ENCODE results near the gene ACTR8.
"Not testable (repeated sequence)": the region's sequence is repeated elsewhere in the genome, so short reads cannot be mapped to it uniquely, and the experiment has no call there.

Gene ACTR8

GRCh38 chr3:53881691-53882593 lies at the start of gene ACTR8:
ACTR8 (minus strand) TSS chr3:53882152; CDS start chr3:53882101, 51 bp downstream.
- DNase-seq (ENCODE audit: extremely low read depth in 1 of 2, low read depth in 1 of 2), result peak; percentile 69 to 74

- DNase-seq (ENCODE audit: extremely low read depth in 1 of 2, low read depth in 1 of 2), result not testable (repeated sequence)
These were observed 45.4 kb upstream of the ACTR8 start for GRCh38 chr3:53927208-53927872.

- no peak for DNase-seq (ENCODE audit: extremely low read depth in 1 of 2, low read depth in 1 of 2)
These were observed 39.3 kb upstream of the ACTR8 start for GRCh38 chr3:53921296-53921695.

- no peak for DNase-seq (ENCODE audit: extremely low read depth in 1 of 2, low read depth in 1 of 2)
These were observed 37.8 kb upstream of the ACTR8 start for GRCh38 chr3:53919741-53920140.

GRCh38 chr3:53913401-53913800 lies 31.4 kb upstream of the ACTR8 start:
- DNase-seq (ENCODE audit: extremely low read depth in 1 of 2, low read depth in 1 of 2), result no peak

GRCh38 chr3:53902711-53903110 lies 20.8 kb upstream of the ACTR8 start:
- no peak for DNase-seq (ENCODE audit: extremely low read depth in 1 of 2, low read depth in 1 of 2)

GRCh38 chr3:53902067-53902466 lies 20.1 kb upstream of the ACTR8 start:
- DNase-seq (ENCODE audit: extremely low read depth in 1 of 2, low read depth in 1 of 2), result no peak

- DNase-seq (ENCODE audit: extremely low read depth in 1 of 2, low read depth in 1 of 2), result no peak
These were observed 18.8 kb upstream of the ACTR8 start for GRCh38 chr3:53900666-53901331.

- DNase-seq (ENCODE audit: extremely low read depth in 1 of 2, low read depth in 1 of 2), result no peak
These were observed 17.8 kb upstream of the ACTR8 start for GRCh38 chr3:53899750-53900149.

- no peak for DNase-seq (ENCODE audit: extremely low read depth in 1 of 2, low read depth in 1 of 2)
These were observed 10.3 kb upstream of the ACTR8 start for GRCh38 chr3:53892286-53892637.

- peak; percentile 95 for DNase-seq (ENCODE audit: extremely low read depth in 1 of 2, low read depth in 1 of 2)
These were observed 9.7 kb upstream of the ACTR8 start, which contains the start of gene SELENOK for GRCh38 chr3:53891497-53892285. SELENOK (minus strand) TSS chr3:53891859.

GRCh38 chr3:53890726-53891475 lies 8.9 kb upstream of the ACTR8 start:
- DNase-seq (ENCODE audit: extremely low read depth in 1 of 2, low read depth in 1 of 2), result peak in 1 of 2 donors; percentile 20

GRCh38 chr3:53888232-53888631 lies 6.3 kb upstream of the ACTR8 start:
- no peak for DNase-seq (ENCODE audit: extremely low read depth in 1 of 2, low read depth in 1 of 2)

- DNase-seq (ENCODE audit: extremely low read depth in 1 of 2, low read depth in 1 of 2), result no peak
These were observed 5.5 kb upstream of the ACTR8 start for GRCh38 chr3:53887446-53887845.

- DNase-seq (ENCODE audit: extremely low read depth in 1 of 2, low read depth in 1 of 2), result no peak
These were observed 3.3 kb upstream of the ACTR8 start for GRCh38 chr3:53885239-53885638.

- DNase-seq (ENCODE audit: extremely low read depth in 1 of 2, low read depth in 1 of 2), result no peak
These were observed 2.7 kb upstream of the ACTR8 start for GRCh38 chr3:53884623-53885022.

GRCh38 chr3:53883008-53883407 lies 1.1 kb upstream of the ACTR8 start:
- DNase-seq (ENCODE audit: extremely low read depth in 1 of 2, low read depth in 1 of 2), result no peak

GRCh38 chr3:53880396-53881345 lies 1.3 kb downstream of the ACTR8 start:
- DNase-seq (ENCODE audit: extremely low read depth in 1 of 2, low read depth in 1 of 2), result no peak
